Measurements from ENCODE around the gene PPM1L. TPM values are rescaled to one million over a fixed set of nuclear protein-coding genes. Genes with fewer than 3 reads are reported as not detected.
A peak's percentile ranks its signal among the peaks of the same experiment; 100 is the strongest.

Gene PPM1L
- total RNA-seq, 1 donor from 2014 or later, result 2.7 TPM

- no peaks in the 10 kb centered on the region for H3K36me3 Mint-ChIP-seq (ENCODE audit: low read depth)
- no peak overlapping the region for H3K4me3 Mint-ChIP-seq
- H3K9me3 Mint-ChIP-seq, result no peaks in the 10 kb centered on the region
- DNase-seq (ENCODE audit: low spot score), result no peak
- no peak overlapping the region for H3K27ac Mint-ChIP-seq
- no peaks in the 10 kb centered on the region for H3K4me1 Mint-ChIP-seq (ENCODE audit: low read depth)
- H3K27me3 Mint-ChIP-seq (ENCODE audit: insufficient read depth), result no peaks in the 10 kb centered on the region
- intact Hi-C loops (cut with micrococcal nuclease), result no loop called here
Observed at GRCh38 chr3:160906646-160907045, 150.6 kb downstream of the PPM1L start.

GRCh38 chr3:160909917-160910316 lies 153.9 kb downstream of the PPM1L start:
- H3K9me3 Mint-ChIP-seq, result no peaks in the 10 kb centered on the region
- H3K27ac Mint-ChIP-seq, result no peak overlapping the region
- no peaks in the 10 kb centered on the region for H3K36me3 Mint-ChIP-seq (ENCODE audit: low read depth)
- intact Hi-C loops (cut with micrococcal nuclease), result no loop called here
- H3K27me3 Mint-ChIP-seq (ENCODE audit: insufficient read depth), result peaks cover 3% of the 10 kb centered on the region
- DNase-seq (ENCODE audit: low spot score), result no peak
- no peaks in the 10 kb centered on the region for H3K4me1 Mint-ChIP-seq (ENCODE audit: low read depth)
- H3K4me3 Mint-ChIP-seq, result no peak overlapping the region

GRCh38 chr3:160911411-160911810 lies 155.4 kb downstream of the PPM1L start:
- Mint-ChIP-seq H3K4me1 (ENCODE audit: low read depth) (no peaks in the 10 kb centered on the region), H3K36me3 (ENCODE audit: low read depth) (no peaks in the 10 kb centered on the region), H3K27ac (no peak overlapping the region), H3K9me3 (no peaks in the 10 kb centered on the region), H3K27me3 (ENCODE audit: insufficient read depth) (peaks cover 3% of the 10 kb centered on the region), H3K4me3 (no peak overlapping the region)
- intact Hi-C loops (cut with micrococcal nuclease), result no loop called here
- DNase-seq (ENCODE audit: low spot score), result no peak

- intact Hi-C loops (cut with micrococcal nuclease), result no loop called here
- DNase-seq (ENCODE audit: low spot score), result no peak
- H3K9me3 Mint-ChIP-seq, result no peaks in the 10 kb centered on the region
Observed at GRCh38 chr3:160916472-160916871, 160.4 kb downstream of the PPM1L start.

GRCh38 chr3:160919942-160920341 lies 163.9 kb downstream of the PPM1L start:
- intact Hi-C loops (cut with micrococcal nuclease), result no loop called here

More at GRCh38 chr3:160916472-160916871, 160.4 kb downstream of the PPM1L start:
- H3K27ac Mint-ChIP-seq, result no peak overlapping the region
- no peaks in the 10 kb centered on the region for H3K4me1 Mint-ChIP-seq (ENCODE audit: low read depth)
- no peaks in the 10 kb centered on the region for H3K36me3 Mint-ChIP-seq (ENCODE audit: low read depth)
- peaks cover 3% of the 10 kb centered on the region for H3K27me3 Mint-ChIP-seq (ENCODE audit: insufficient read depth)
- no peak overlapping the region for H3K4me3 Mint-ChIP-seq

GRCh38 chr3:160921020-160921635 lies 165.1 kb downstream of the PPM1L start:
- Mint-ChIP-seq H3K9me3 (no peaks in the 10 kb centered on the region), H3K27ac (no peak overlapping the region), H3K27me3 (ENCODE audit: insufficient read depth) (no peaks in the 10 kb centered on the region), H3K4me3 (no peak overlapping the region), H3K36me3 (ENCODE audit: low read depth) (no peaks in the 10 kb centered on the region), H3K4me1 (ENCODE audit: low read depth) (no peaks in the 10 kb centered on the region)
- intact Hi-C loops (cut with micrococcal nuclease), result no loop called here
- no peak for DNase-seq (ENCODE audit: low spot score)

More at GRCh38 chr3:160919942-160920341, 163.9 kb downstream of the PPM1L start:
- no peak for DNase-seq (ENCODE audit: low spot score)
- no peak overlapping the region for H3K4me3 Mint-ChIP-seq
- H3K36me3 Mint-ChIP-seq (ENCODE audit: low read depth), result no peaks in the 10 kb centered on the region
- H3K27me3 Mint-ChIP-seq (ENCODE audit: insufficient read depth), result no peaks in the 10 kb centered on the region
- H3K4me1 Mint-ChIP-seq (ENCODE audit: low read depth), result no peaks in the 10 kb centered on the region
- H3K9me3 Mint-ChIP-seq, result no peaks in the 10 kb centered on the region
- H3K27ac Mint-ChIP-seq, result no peak overlapping the region

- Mint-ChIP-seq H3K36me3 (ENCODE audit: low read depth) (no peaks in the 10 kb centered on the region), H3K4me1 (ENCODE audit: low read depth) (no peaks in the 10 kb centered on the region), H3K27ac (no peak overlapping the region), H3K27me3 (ENCODE audit: insufficient read depth) (peaks cover 3% of the 10 kb centered on the region), H3K4me3 (no peak overlapping the region), H3K9me3 (no peaks in the 10 kb centered on the region)
- intact Hi-C loops (cut with micrococcal nuclease), result no loop called here
- no peak for DNase-seq (ENCODE audit: low spot score)
Observed at GRCh38 chr3:160924776-160925175, 168.7 kb downstream of the PPM1L start.

GRCh38 chr3:160927620-160928019 lies 171.6 kb downstream of the PPM1L start:
- H3K27me3 Mint-ChIP-seq (ENCODE audit: insufficient read depth), result peaks cover 14% of the 10 kb centered on the region
- no peaks in the 10 kb centered on the region for H3K36me3 Mint-ChIP-seq (ENCODE audit: low read depth)
- no peaks in the 10 kb centered on the region for H3K9me3 Mint-ChIP-seq
- H3K4me1 Mint-ChIP-seq (ENCODE audit: low read depth), result no peaks in the 10 kb centered on the region
- no peak overlapping the region for H3K4me3 Mint-ChIP-seq
- intact Hi-C loops (cut with micrococcal nuclease), result no loop called here
- no peak for DNase-seq (ENCODE audit: low spot score)
- H3K27ac Mint-ChIP-seq, result no peak overlapping the region

GRCh38 chr3:160928183-160928726 lies 172.2 kb downstream of the PPM1L start:
- Mint-ChIP-seq H3K4me3 (no peak overlapping the region), H3K4me1 (ENCODE audit: low read depth) (no peaks in the 10 kb centered on the region), H3K9me3 (no peaks in the 10 kb centered on the region), H3K27ac (no peak overlapping the region), H3K36me3 (ENCODE audit: low read depth) (no peaks in the 10 kb centered on the region), H3K27me3 (ENCODE audit: insufficient read depth) (peaks cover 16% of the 10 kb centered on the region)
- DNase-seq (ENCODE audit: low spot score), result no peak
- intact Hi-C loops (cut with micrococcal nuclease), result no loop called here

GRCh38 chr3:160929595-160929994 lies 173.6 kb downstream of the PPM1L start:
- no peaks in the 10 kb centered on the region for H3K4me1 Mint-ChIP-seq (ENCODE audit: low read depth)

GRCh38 chr3:160931474-160931873 lies 175.4 kb downstream of the PPM1L start:
- Mint-ChIP-seq H3K36me3 (ENCODE audit: low read depth) (no peaks in the 10 kb centered on the region), H3K9me3 (no peaks in the 10 kb centered on the region), H3K27ac (no peak overlapping the region), H3K4me1 (ENCODE audit: low read depth) (no peaks in the 10 kb centered on the region), H3K4me3 (no peak overlapping the region), H3K27me3 (ENCODE audit: insufficient read depth) (peaks cover 16% of the 10 kb centered on the region)
- DNase-seq (ENCODE audit: low spot score), result no peak
- intact Hi-C loops (cut with micrococcal nuclease), result no loop called here

More at GRCh38 chr3:160929595-160929994, 173.6 kb downstream of the PPM1L start:
- intact Hi-C loops (cut with micrococcal nuclease), result no loop called here
- H3K36me3 Mint-ChIP-seq (ENCODE audit: low read depth), result no peaks in the 10 kb centered on the region
- DNase-seq (ENCODE audit: low spot score), result no peak
- peaks cover 16% of the 10 kb centered on the region for H3K27me3 Mint-ChIP-seq (ENCODE audit: insufficient read depth)
- H3K27ac Mint-ChIP-seq, result no peak overlapping the region
- no peak overlapping the region for H3K4me3 Mint-ChIP-seq
- no peaks in the 10 kb centered on the region for H3K9me3 Mint-ChIP-seq

GRCh38 chr3:160935413-160936095 lies 179.5 kb downstream of the PPM1L start:
- no peak overlapping the region for H3K4me3 Mint-ChIP-seq
- H3K27ac Mint-ChIP-seq, result no peak overlapping the region
- DNase-seq (ENCODE audit: low spot score), result no peak
- no peaks in the 10 kb centered on the region for H3K4me1 Mint-ChIP-seq (ENCODE audit: low read depth)
- H3K27me3 Mint-ChIP-seq (ENCODE audit: insufficient read depth), result peaks cover 9% of the 10 kb centered on the region
- H3K9me3 Mint-ChIP-seq, result no peaks in the 10 kb centered on the region
- H3K36me3 Mint-ChIP-seq (ENCODE audit: low read depth), result no peaks in the 10 kb centered on the region
- intact Hi-C loops (cut with micrococcal nuclease), result no loop called here

GRCh38 chr3:160941885-160942494 lies 186.0 kb downstream of the PPM1L start:
- intact Hi-C loops (cut with micrococcal nuclease), result loop anchor here (1.0 to 10.0 kb wide), 7 partner anchors 140 to 1060 kb away; partner anchors contain the start of gene KPNA4
- H3K9me3 Mint-ChIP-seq, result no peaks in the 10 kb centered on the region
- no peak overlapping the region for H3K4me3 Mint-ChIP-seq
- no peak overlapping the region for H3K27ac Mint-ChIP-seq
- H3K36me3 Mint-ChIP-seq (ENCODE audit: low read depth), result no peaks in the 10 kb centered on the region
- DNase-seq (ENCODE audit: low spot score), result peak; percentile 50
- H3K4me1 Mint-ChIP-seq (ENCODE audit: low read depth), result peaks cover 7% of the 10 kb centered on the region
- H3K27me3 Mint-ChIP-seq (ENCODE audit: insufficient read depth), result no peaks in the 10 kb centered on the region
